GM23248 (cell line): ENCODE measurements around the gene PGA5. TPM values are rescaled to one million over a fixed set of nuclear protein-coding genes. Genes with fewer than 3 reads are reported as not detected.

Experiments used
- DNase-seq: peaks from one replicate; pipeline ENCODE4 v3.0.0-alpha.2; 2015
- H2AFZ ChIP-seq: fragments of 200-600 bp; sonication (generic); 2 replicates; pipeline ENCODE4 v1.6.1; 2016; ENCODE audit warnings: antibody characterized with exemption
- H3F3A ChIP-seq: fragments of 200-600 bp; sonication (generic); 2 replicates; pipeline ENCODE4 v1.6.1; 2016; ENCODE audit warnings: mild to moderate bottlenecking, antibody characterized with exemption, mixed run types; ENCODE audit not compliant: insufficient read depth
- H3K27ac ChIP-seq: fragments of 200-600 bp; sonication (generic); 2 replicates; pipeline ENCODE4 v1.5.1; 2016; ENCODE audit warnings: mild to moderate bottlenecking
- H3K27me3 ChIP-seq: fragments of 200-600 bp; sonication (generic); replicated peaks from 2 replicates; pipeline ENCODE4 v1.6.1; 2016; ENCODE audit warnings: mild to moderate bottlenecking; ENCODE audit not compliant: insufficient read depth
- H3K36me3 ChIP-seq: fragments of 200-600 bp; sonication (generic); 2 replicates; pipeline ENCODE4 v1.6.1; 2016; ENCODE audit warnings: low read depth, mild to moderate bottlenecking
- H3K4me1 ChIP-seq: fragments of 200-600 bp; sonication (generic); 2 replicates; pipeline ENCODE4 v1.6.1; 2016; ENCODE audit warnings: mild to moderate bottlenecking; ENCODE audit not compliant: insufficient read depth
- H3K4me2 ChIP-seq: fragments of 200-600 bp; sonication (generic); one replicate; pipeline ENCODE4 v1.6.1; 2016; ENCODE audit warnings: mild to moderate bottlenecking; ENCODE audit not compliant: unreplicated experiment
- H3K4me3 ChIP-seq: fragments of 200-600 bp; sonication (generic); 2 replicates; pipeline ENCODE4 v1.5.1; 2016; ENCODE audit warnings: mild to moderate bottlenecking
- H3K79me2 ChIP-seq: fragments of 200-600 bp; sonication (generic); 2 replicates; pipeline ENCODE4 v1.6.1; 2016; ENCODE audit warnings: mild to moderate bottlenecking; ENCODE audit not compliant: insufficient read depth
- H3K9ac ChIP-seq: fragments of 200-600 bp; sonication (generic); 2 replicates; pipeline ENCODE4 v1.6.1; 2016; ENCODE audit warnings: mild to moderate bottlenecking
- H3K9me2 ChIP-seq: fragments of 200-600 bp; sonication (generic); 2 replicates; pipeline ENCODE4 v1.6.1; 2016; ENCODE audit warnings: mixed run types, mild to moderate bottlenecking, moderate library complexity; ENCODE audit not compliant: insufficient read depth
- H3K9me3 ChIP-seq: fragments of 200-600 bp; sonication (generic); one replicate; pipeline ENCODE4 v1.6.1; 2017; ENCODE audit warnings: low read depth
- H4K20me1 ChIP-seq: fragments of 200-600 bp; sonication (generic); 2 replicates; pipeline ENCODE4 v1.6.0; 2016; ENCODE audit not compliant: insufficient read depth
- EZH2 ChIP-seq: fragments of 200-600 bp; sonication (generic); IDR thresholded peaks from 2 replicates; pipeline ENCODE4 v1.6.1; 2018; ENCODE audit warnings: antibody characterized with exemption, mild to moderate bottlenecking; ENCODE audit not compliant: insufficient read depth, poor library complexity, severe bottlenecking
- EZH2phosphoT487 ChIP-seq: fragments of 200-600 bp; sonication (generic); IDR thresholded peaks from 2 replicates; pipeline ENCODE4 v1.6.1; 2018; ENCODE audit warnings: antibody characterized with exemption, moderate library complexity, mild to moderate bottlenecking, low read depth; ENCODE audit not compliant: insufficient read depth
- WGBS, 2 experiments: methylation state at CpG; one replicate each; pipeline ENCODE4 v1.1.6; 2015 to 2017; ENCODE audit warnings: low lambda C conversion rate in 2 of 2, low coverage in 1 of 2; ENCODE audit errors: missing lambda C conversion rate in 2 of 2; 5-methylcytosine and 5-hydroxymethylcytosine counted together
- in situ Hi-C: fragments of 300-500 bp; cut with MboI; formaldehyde crosslinking; loops from 2 replicates; pipeline ENCODE4 v1.15.0; 2020
- polyA plus RNA-seq: library from polyadenylated mRNA; unstranded; fragments of >200 nt; fragmentation: Nextera tagmentation; extraction: Ambion mirVana; gene quantifications from 2 replicates; pipeline ENCODE4 v1.2.1, GENCODE V29; 2016
- total RNA-seq: library from RNA; depleted of rRNA; stranded (reverse); fragments of >200 nt; shearing (Covaris generic); gene quantifications from 2 replicates; pipeline ENCODE4 v1.2.3, GENCODE V29; 2014; rRNA removed

PGA5 gene
- total and polyA plus RNA-seq, 2 experiments from 2014 or later, result not detected

GRCh38 chr11:61298663-61299244 lies 57.8 kb downstream of the PGA5 start:
- Histone ChIP-seq H3K9me3 (no peaks in the 10 kb centered on the region), H3K4me1 (peaks cover 26% of the 10 kb centered on the region), H3K4me3 (no peak overlapping the region), H3K27ac (peak overlapping the region; percentile 91), H3K9me2 (no peaks in the 10 kb centered on the region), H3K4me2 (peak overlapping the region; percentile 63), H3K79me2 (no peaks in the 10 kb centered on the region), H3K9ac (peak overlapping the region; percentile 39), H3K36me3 (peaks cover 41% of the 10 kb centered on the region), H3F3A (peaks cover 61% of the 10 kb centered on the region), H4K20me1 (no peaks in the 10 kb centered on the region), H2AFZ (no peak overlapping the region), H3K27me3 (no peaks in the 10 kb centered on the region)
- peak; percentile 19 for DNase-seq
- in situ Hi-C loops, result no loop called here
- TF ChIP-seq EZH2, result no peak
- TF ChIP-seq EZH2phosphoT487, result no peak
- WGBS, 2 experiments, result 94 to 100% methylated on average over 4 of the region's 4 CpGs

Other genes starting within 250 kb of the PGA5 start
- not detected in 2 replicates for gene CD5, start 138.7 kb upstream of the PGA5 start, total RNA-seq
- not detected in 2 replicates for gene CD5, start 138.7 kb upstream of the PGA5 start, polyA plus RNA-seq
- gene VPS37C, start 79.7 kb upstream of the PGA5 start, total RNA-seq, result 13.4 and 18.7 TPM in 2 replicates
- 12.1 and 13.1 TPM in 2 replicates for gene VPS37C, start 79.7 kb upstream of the PGA5 start, polyA plus RNA-seq
- not detected in 2 replicates for gene PGA3, start 37.7 kb upstream of the PGA5 start, total RNA-seq
- 0.29 TPM in 1 of 2 replicates, not detected in the other for gene PGA3, start 37.7 kb upstream of the PGA5 start, polyA plus RNA-seq
- not detected in 2 replicates for gene PGA4, start 18.8 kb upstream of the PGA5 start, total RNA-seq
- gene PGA4, start 18.8 kb upstream of the PGA5 start, polyA plus RNA-seq, result 0.31 TPM in 1 of 2 replicates, not detected in the other
- 0.76 and 1.1 TPM in 2 replicates for gene VWCE, start 54.1 kb downstream of the PGA5 start, total RNA-seq
- 0.61 and 0.70 TPM in 2 replicates for gene VWCE, start 54.1 kb downstream of the PGA5 start, polyA plus RNA-seq
- gene DDB1, start 91.9 kb downstream of the PGA5 start, total RNA-seq, result 229 and 252 TPM in 2 replicates
- gene DDB1, start 91.9 kb downstream of the PGA5 start, polyA plus RNA-seq, result 160 and 162 TPM in 2 replicates
- 44.3 and 44.6 TPM in 2 replicates for gene TKFC, start 92.1 kb downstream of the PGA5 start, total RNA-seq
- 35.3 and 39.8 TPM in 2 replicates for gene TKFC, start 92.1 kb downstream of the PGA5 start, polyA plus RNA-seq
- 38.4 and 49.0 TPM in 2 replicates for gene CYB561A3, start 120.7 kb downstream of the PGA5 start, total RNA-seq
- gene CYB561A3, start 120.7 kb downstream of the PGA5 start, polyA plus RNA-seq, result 42.9 and 52.3 TPM in 2 replicates
- gene TMEM138, start 121.2 kb downstream of the PGA5 start, total RNA-seq, result 19.0 and 21.5 TPM in 2 replicates
- gene TMEM138, start 121.2 kb downstream of the PGA5 start, polyA plus RNA-seq, result 48.3 and 50.2 TPM in 2 replicates
- 23.2 and 33.9 TPM in 2 replicates for gene TMEM216, start 151.4 kb downstream of the PGA5 start, total RNA-seq
- 20.7 and 23.1 TPM in 2 replicates for gene TMEM216, start 151.4 kb downstream of the PGA5 start, polyA plus RNA-seq
- gene CPSF7, start 188.8 kb downstream of the PGA5 start, total RNA-seq, result 27.1 and 31.2 TPM in 2 replicates
- 38.2 and 42.3 TPM in 2 replicates for gene CPSF7, start 188.8 kb downstream of the PGA5 start, polyA plus RNA-seq
- gene SDHAF2, start 188.9 kb downstream of the PGA5 start, total RNA-seq, result 19.5 and 32.5 TPM in 2 replicates
- 59.5 and 60.6 TPM in 2 replicates for gene SDHAF2, start 188.9 kb downstream of the PGA5 start, polyA plus RNA-seq